Endothelial cell of umbilical vein (primary cell): ENCODE data around the gene PGGT1B. TPM values are rescaled to one million over a fixed set of nuclear protein-coding genes. Genes with fewer than 3 reads are reported as not detected.

ENCODE experiments used
- BruUV-seq: library from RNA; stranded (reverse); fragments of 400-500 nt; replicated peaks from 2 replicates; lab custom pipeline; 2021; lab: Mats Ljungman, UMichigan
- CTCF ChIA-PET: fragments of 300-600, 350-600 bp; sonication (Branson Sonifier 250); formaldehyde crosslinking; loops from one replicate; lab custom pipeline; 2021; ENCODE audit warnings: antibody characterized with exemption, inconsistent platforms; lab: Charles Lee
- POLR2A ChIA-PET: fragments of 300-600, 350-600 bp; sonication (Branson Sonifier 250); formaldehyde crosslinking; loops from one replicate; lab custom pipeline; 2021; ENCODE audit warnings: antibody characterized with exemption, inconsistent platforms; lab: Charles Lee
- DNase-seq: peaks from one replicate; pipeline ENCODE4 v3.0.0-alpha.2; 2011; ENCODE audit warnings: low read depth, low spot score
- FAIRE-seq: peaks from 2 replicates; lab custom pipeline; 2011; peaks lifted over from hg19 to GRCh38; lab: Jason Lieb, UNC
- H2AFZ ChIP-seq: 2 replicates; pipeline ENCODE4 v1.6.0; 2012; ENCODE audit warnings: low read depth, low read length, control low read depth, inconsistent platforms
- H3K27ac ChIP-seq: 2 replicates; pipeline ENCODE4 v1.5.1; 2011; ENCODE audit warnings: low read depth, mild to moderate bottlenecking, control low read depth, low read length, moderate library complexity; ENCODE audit not compliant: insufficient read depth
- H3K27me3 ChIP-seq, 2 experiments: 2 replicates each; pipeline versions ENCODE4 v1.6.0 to v1.6.1; 2011; ENCODE audit warnings: low read length in 2 of 2, mixed read lengths in 1 of 2; ENCODE audit not compliant: control insufficient read depth in 2 of 2, insufficient read depth in 2 of 2
- H3K36me3 ChIP-seq, 2 experiments: 2 replicates in 1 of 2; 3 replicates in 1 of 2; pipeline ENCODE4 v1.5.1; 2011; ENCODE audit warnings: low read length in 2 of 2, mild to moderate bottlenecking in 1 of 2, moderate library complexity in 1 of 2; ENCODE audit not compliant: control insufficient read depth in 2 of 2, insufficient read depth in 2 of 2; ENCODE audit errors: extremely low read depth in 1 of 2
- H3K4me1 ChIP-seq: 3 replicates; pipeline ENCODE4 v1.5.1; 2011; ENCODE audit warnings: mild to moderate bottlenecking, low read length; ENCODE audit not compliant: control insufficient read depth, insufficient read depth; ENCODE audit errors: extremely low read depth
- H3K4me2 ChIP-seq: 2 replicates; pipeline ENCODE4 v1.6.1; 2011; ENCODE audit warnings: low read length, control low read depth, mixed read lengths; ENCODE audit not compliant: insufficient read depth
- H3K4me3 ChIP-seq, 3 experiments: fragments of 200-600 bp in 1 of 3; sonication (generic), shearing (Covaris generic) in 1 of 3; replicated peaks in 1 of 3; 2 replicates each; pipeline ENCODE4 v1.5.1; 2011 to 2016; ENCODE audit warnings: control low read depth in 3 of 3, low read length in 3 of 3, mild to moderate bottlenecking in 2 of 3, inconsistent platforms in 1 of 3, low read depth in 1 of 3, moderate library complexity in 1 of 3; ENCODE audit not compliant: insufficient read depth in 1 of 3
- H3K79me2 ChIP-seq: 2 replicates; pipeline ENCODE4 v1.6.0; 2012; ENCODE audit warnings: low read length, inconsistent platforms; ENCODE audit not compliant: control insufficient read depth, insufficient read depth
- H3K9ac ChIP-seq: replicated peaks from 2 replicates; pipeline ENCODE3; 2011; ENCODE audit warnings: low read length, control low read depth; ENCODE audit not compliant: insufficient read depth; ENCODE audit errors: extremely low read depth
- H3K9me1 ChIP-seq: replicated peaks from 3 replicates; pipeline ENCODE4 v1.6.0; 2011; ENCODE audit warnings: mild to moderate bottlenecking, low read length; ENCODE audit not compliant: control insufficient read depth, insufficient read depth; ENCODE audit errors: extremely low read depth
- H3K9me3 ChIP-seq: replicated peaks from 2 replicates; pipeline ENCODE4 v1.5.1; 2012; ENCODE audit warnings: low read length, inconsistent platforms; ENCODE audit not compliant: control insufficient read depth, insufficient read depth
- H4K20me1 ChIP-seq: replicated peaks from 2 replicates; pipeline ENCODE3; 2011; ENCODE audit warnings: mild to moderate bottlenecking, low read length; ENCODE audit not compliant: control insufficient read depth, insufficient read depth; ENCODE audit errors: extremely low read depth
- CTCF ChIP-seq, 2 donors: IDR thresholded peaks; 1 replicate in 1 of 2; 2 replicates in 1 of 2; pipeline ENCODE4 v1.5.1; 2011; ENCODE audit warnings: low read length in 2 of 2, mild to moderate bottlenecking in 2 of 2, moderate library complexity in 2 of 2, control low read depth in 1 of 2, inconsistent platforms in 1 of 2, low read depth in 1 of 2; ENCODE audit not compliant: insufficient read depth in 1 of 2; ENCODE audit errors: extremely low read depth in 1 of 2
- EZH2 ChIP-seq: IDR thresholded peaks from 2 replicates; pipeline ENCODE4 v1.6.1; 2012; ENCODE audit warnings: borderline replicate concordance, low read depth, mild to moderate bottlenecking, moderate library complexity, low read length, inconsistent platforms; ENCODE audit not compliant: severe bottlenecking
- GATA2 ChIP-seq: IDR thresholded peaks from 2 replicates; pipeline ENCODE4 v1.7.0; 2011; ENCODE audit warnings: low read depth, mild to moderate bottlenecking, moderate library complexity, mixed read lengths, low read length; ENCODE audit not compliant: insufficient read length, insufficient read depth
- MYC ChIP-seq: IDR thresholded peaks from one replicate; pipeline ENCODE4 v1.6.1; 2011; ENCODE audit warnings: mild to moderate bottlenecking, low read depth, low read length
- POLR2A ChIP-seq: IDR thresholded peaks from 2 replicates; pipeline ENCODE4 v1.6.1; 2012; ENCODE audit warnings: low read depth, mild to moderate bottlenecking, control low read depth, low read length
- dilution Hi-C: fragments of 300-500 bp; cut with MboI; formaldehyde crosslinking; loops from one replicate; pipeline ENCODE4 v1.15.0; 2019; ENCODE audit warnings: low sequenced_read_pairs; ENCODE audit not compliant: extremely low pct_ligation_motif_present
- intact Hi-C: fragments of 100-400 bp; cut with micrococcal nuclease; formaldehyde crosslinking; loops from one replicate; pipeline ENCODE4 v1.10.0; 2022
- polyA plus RNA-seq, 4 experiments: library from polyadenylated mRNA; depleted of rRNA in 3 of 4; stranded (reverse) in 3 of 4; unstranded in 1 of 4; fragments of >200 nt; gene quantifications; 2 replicates each; pipeline versions ENCODE4 v1.2.1 to v1.2.3, GENCODE V29; 2011 to 2012; ENCODE audit warnings: missing spikeins in 1 of 4
- total RNA-seq: library from RNA; stranded (reverse); gene quantifications from 2 replicates; pipeline ENCODE4 v1.2.3, GENCODE V29; 2021

Gene PGGT1B
- total and polyA plus RNA-seq, 2 donors (not counting 3 experiments of a cell fraction or from before 2014, with no cell fraction given), result 2.6 to 42.3 TPM

- no peak for FAIRE-seq
- H3K27ac ChIP-seq, result no peak overlapping the region
- no peak for DNase-seq
- peaks cover 0 to 5% of the 10 kb centered on the region in 2 experiments for H3K27me3 ChIP-seq
- no peak overlapping the region for H3K9ac ChIP-seq
- ChIA-PET CTCF (no interaction called here), POLR2A (no interaction called here)
- H3K9me1 ChIP-seq, result no peaks in the 10 kb centered on the region
- no peak overlapping the region for H3K4me3 ChIP-seq
- no peaks in the 10 kb centered on the region for H3K9me3 ChIP-seq
- no peaks in the 10 kb centered on the region for H3K79me2 ChIP-seq
- BruUV-seq, result no TSS peak
- TF ChIP-seq EZH2 (no peak), POLR2A (no peak), CTCF (IDR thresholded peaks at IDR 0.05; ENCODE audit: extremely low read depth in 1 of 2, insufficient read depth in 1 of 2, low read depth in 1 of 2, low read length in 2 of 2) (no peak)
- no peak overlapping the region for H3K4me2 ChIP-seq
- no peak overlapping the region for H2AFZ ChIP-seq
- no peaks in the 10 kb centered on the region for H3K4me1 ChIP-seq
- H3K36me3 ChIP-seq, result no peaks in the 10 kb centered on the region
- dilution Hi-C loops (no loop called here), intact Hi-C loops (no loop called here)
- H4K20me1 ChIP-seq, result no peaks in the 10 kb centered on the region
Observed at GRCh38 chr5:115193295-115193694, 69.4 kb downstream of the PGGT1B start.

GRCh38 chr5:115192098-115192497 lies 70.6 kb downstream of the PGGT1B start:
- H2AFZ ChIP-seq, result no peak overlapping the region
- H3K9ac ChIP-seq, result no peak overlapping the region
- dilution Hi-C loops, result no loop called here

More at GRCh38 chr5:115192098-115192497, 70.6 kb downstream of the PGGT1B start:
- ChIA-PET POLR2A (no interaction called here), CTCF (no interaction called here)
- intact Hi-C loops, result no loop called here
- H3K4me2 ChIP-seq, result no peak overlapping the region
- no peaks in the 10 kb centered on the region for H3K9me3 ChIP-seq
- FAIRE-seq (no peak), DNase-seq (no peak)
- peaks cover 0 to 5% of the 10 kb centered on the region in 2 experiments for H3K27me3 ChIP-seq
- TF ChIP-seq EZH2 (no peak), GATA2 (no peak), MYC (no peak)
- H3K27ac ChIP-seq, result no peak overlapping the region
- no peaks in the 10 kb centered on the region for H3K36me3 ChIP-seq
- BruUV-seq, result no TSS peak
- H3K79me2 ChIP-seq, result no peaks in the 10 kb centered on the region
- H3K4me3 ChIP-seq, result no peak overlapping the region
- no peaks in the 10 kb centered on the region for H3K4me1 ChIP-seq
- no peaks in the 10 kb centered on the region for H3K9me1 ChIP-seq
- no peaks in the 10 kb centered on the region for H4K20me1 ChIP-seq
